ENCODE data around the gene NSD2.
"Not testable (repeated sequence)": the region's sequence is repeated elsewhere in the genome, so short reads cannot be mapped to it uniquely, and the experiment has no call there.

The NSD2 gene

DNA sequence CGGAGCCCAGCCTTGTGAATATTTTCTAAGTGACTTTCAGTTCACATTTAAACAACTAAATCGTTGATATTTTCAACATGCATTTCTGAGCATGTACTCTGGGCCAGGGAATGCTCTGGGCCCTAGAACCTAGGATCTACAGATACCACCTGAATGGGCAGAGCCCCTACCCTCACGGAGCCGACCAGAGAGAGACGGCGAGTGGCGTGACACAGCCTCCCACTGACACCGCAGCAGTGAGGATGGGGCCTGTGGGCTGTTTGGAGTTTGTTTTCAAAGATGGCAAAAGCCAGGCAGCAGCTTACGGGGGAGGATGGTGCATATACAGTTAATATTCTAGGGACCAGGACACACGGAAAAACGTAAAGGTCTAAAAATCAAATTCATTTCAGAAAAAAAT is 119.9 kb downstream of the NSD2 start:
- TF ChIP-seq, protein P1, sequence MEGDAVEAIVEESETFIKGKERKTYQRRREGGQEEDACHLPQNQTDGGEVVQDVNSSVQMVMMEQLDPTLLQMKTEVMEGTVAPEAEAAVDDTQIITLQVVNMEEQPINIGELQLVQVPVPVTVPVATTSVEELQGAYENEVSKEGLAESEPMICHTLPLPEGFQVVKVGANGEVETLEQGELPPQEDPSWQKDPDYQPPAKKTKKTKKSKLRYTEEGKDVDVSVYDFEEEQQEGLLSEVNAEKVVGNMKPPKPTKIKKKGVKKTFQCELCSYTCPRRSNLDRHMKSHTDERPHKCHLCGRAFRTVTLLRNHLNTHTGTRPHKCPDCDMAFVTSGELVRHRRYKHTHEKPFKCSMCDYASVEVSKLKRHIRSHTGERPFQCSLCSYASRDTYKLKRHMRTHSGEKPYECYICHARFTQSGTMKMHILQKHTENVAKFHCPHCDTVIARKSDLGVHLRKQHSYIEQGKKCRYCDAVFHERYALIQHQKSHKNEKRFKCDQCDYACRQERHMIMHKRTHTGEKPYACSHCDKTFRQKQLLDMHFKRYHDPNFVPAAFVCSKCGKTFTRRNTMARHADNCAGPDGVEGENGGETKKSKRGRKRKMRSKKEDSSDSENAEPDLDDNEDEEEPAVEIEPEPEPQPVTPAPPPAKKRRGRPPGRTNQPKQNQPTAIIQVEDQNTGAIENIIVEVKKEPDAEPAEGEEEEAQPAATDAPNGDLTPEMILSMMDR (conservative IDR thresholded peaks at IDR 0.05; ENCODE audit: low read depth, low read length): no peak
- no peak overlapping the region for H3K4me3 ChIP-seq (ENCODE audit: low read depth, low read length)
- DNase-seq (ENCODE audit: low read depth): no peak

GRCh38 chr4:1991596-1992434 is 120.6 kb downstream of the NSD2 start:
- TF ChIP-seq, protein P1 (conservative IDR thresholded peaks at IDR 0.05; ENCODE audit: low read depth, low read length): no peak
- no peak for DNase-seq (ENCODE audit: low read depth)
- H3K4me3 ChIP-seq (ENCODE audit: low read depth, low read length): no peak overlapping the region

DNA sequence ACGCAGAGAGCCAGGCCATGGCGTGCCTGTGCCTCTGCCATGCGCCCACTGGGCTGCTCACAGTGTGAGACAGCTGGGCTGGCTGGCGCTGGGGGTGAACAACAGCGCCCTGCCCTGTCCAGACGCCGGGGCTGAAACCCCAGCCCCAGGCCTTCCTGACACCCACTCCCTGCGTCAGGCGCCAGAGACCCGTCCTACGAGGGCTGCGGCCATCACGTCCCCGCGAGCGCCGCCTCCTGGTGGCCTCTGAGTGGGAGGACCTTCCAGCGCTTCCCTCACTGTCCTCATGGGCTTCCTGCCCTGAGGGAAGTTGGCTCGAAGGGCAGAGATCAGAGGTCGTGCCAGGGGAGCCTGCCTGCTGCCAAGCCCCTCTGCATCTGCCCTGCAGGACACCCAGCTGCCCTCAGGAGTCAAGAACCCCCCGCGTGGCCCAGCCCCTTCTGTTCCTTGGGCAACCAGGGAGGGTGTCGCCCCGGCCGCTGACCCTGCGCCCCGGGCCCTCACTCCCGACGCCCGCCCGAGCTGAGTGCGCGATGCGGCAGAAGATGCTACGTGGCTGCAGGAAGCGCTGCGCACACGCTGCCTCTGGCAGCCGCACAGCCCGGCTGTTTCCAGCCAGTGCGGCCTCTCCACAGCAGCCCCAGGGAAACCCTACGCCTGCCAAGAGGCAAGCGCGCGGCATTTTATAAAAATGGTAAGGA is 121.4 kb downstream of the NSD2 start:
- TF ChIP-seq, protein P1 (conservative IDR thresholded peaks at IDR 0.05; ENCODE audit: low read depth, low read length): peak; percentile 20
- no peak for DNase-seq (ENCODE audit: low read depth)
- no peak overlapping the region for H3K4me3 ChIP-seq (ENCODE audit: low read depth, low read length)

DNA sequence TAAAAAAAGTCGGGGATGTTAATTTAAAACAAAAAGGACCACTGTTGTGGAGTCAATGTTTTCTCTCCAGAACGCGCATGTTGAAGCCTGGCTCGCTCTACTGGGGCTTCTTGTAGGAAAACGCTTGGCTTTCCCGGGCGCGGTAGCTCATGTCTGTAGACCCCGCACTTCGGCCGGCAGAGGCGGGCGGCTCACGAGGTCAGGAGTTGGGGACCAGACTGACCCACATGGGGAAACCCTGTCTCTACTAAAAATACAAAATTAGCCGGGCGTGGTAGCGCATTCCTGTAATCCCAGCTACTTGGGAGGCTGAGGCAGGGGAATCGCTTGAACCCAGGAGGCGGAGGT is 122.0 kb downstream of the NSD2 start:
- no peak overlapping the region for H3K4me3 ChIP-seq (ENCODE audit: low read depth, low read length)
- DNase-seq (ENCODE audit: low read depth): no peak
- TF ChIP-seq, protein P1 (conservative IDR thresholded peaks at IDR 0.05; ENCODE audit: low read depth, low read length): no peak

GRCh38 chr4:1993718-1994516 is 122.7 kb downstream of the NSD2 start:
- not testable (repeated sequence) for H3K4me3 ChIP-seq (ENCODE audit: low read depth, low read length); DNase-seq (ENCODE audit: low read depth)

DNA sequence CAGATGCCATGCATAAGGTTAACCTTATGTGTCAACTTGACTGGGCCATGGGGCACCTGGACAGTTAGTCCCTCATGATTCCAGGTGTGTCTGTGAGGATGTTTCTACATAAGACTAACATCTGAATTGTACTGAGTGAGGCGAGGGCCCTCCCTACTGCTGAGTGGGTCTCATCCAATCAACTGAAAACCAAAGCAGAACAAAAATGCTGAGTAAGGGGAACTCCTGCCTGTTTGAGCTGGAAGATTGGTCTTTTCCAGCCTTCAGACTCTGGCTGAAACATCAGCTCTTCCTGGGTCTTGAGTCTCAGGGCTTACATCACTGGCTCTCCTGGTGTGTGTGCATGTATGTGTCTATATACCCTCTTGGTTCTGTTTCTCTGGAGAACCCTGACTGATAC is 123.7 kb downstream of the NSD2 start:
- DNase-seq (ENCODE audit: low read depth): peak; percentile 30
- H3K4me3 ChIP-seq (ENCODE audit: low read depth, low read length): no peak overlapping the region
- TF ChIP-seq, protein P1 (conservative IDR thresholded peaks at IDR 0.05; ENCODE audit: low read depth, low read length): no peak
